Osteoblast (primary cell): Measurements from ENCODE around the gene CEP170B. TPM values are rescaled to one million over a fixed set of nuclear protein-coding genes. Genes with fewer than 3 reads are reported as not detected.

ENCODE experiments used
- DNase-seq: peaks from one replicate; pipeline ENCODE4 v3.0.0; 2011; ENCODE audit warnings: low spot score, mixed read lengths; ENCODE audit not compliant: insufficient read length; ENCODE audit errors: missing footprints
- H2AFZ ChIP-seq: 2 replicates; pipeline ENCODE4 v1.6.0; 2011; ENCODE audit warnings: mild to moderate bottlenecking, low read length
- H3K27ac ChIP-seq: 2 replicates; pipeline ENCODE4 v1.5.1; 2011; ENCODE audit warnings: mild to moderate bottlenecking, low read depth, low read length, moderate library complexity
- H3K27me3 ChIP-seq: 2 replicates; pipeline ENCODE4 v1.6.0; 2012; ENCODE audit warnings: mild to moderate bottlenecking, control low read depth, inconsistent platforms, low read length, moderate library complexity; ENCODE audit not compliant: insufficient read depth
- H3K36me3 ChIP-seq: 2 replicates; pipeline ENCODE4 v1.5.1; 2011; ENCODE audit warnings: mild to moderate bottlenecking, low read length, control low read depth, moderate library complexity; ENCODE audit not compliant: insufficient read depth
- H3K4me1 ChIP-seq: 2 replicates; pipeline ENCODE4 v1.5.1; 2011; ENCODE audit warnings: mild to moderate bottlenecking, low read length, control low read depth, moderate library complexity; ENCODE audit not compliant: insufficient read depth
- H3K4me2 ChIP-seq: 2 replicates; pipeline ENCODE4 v1.6.0; 2011; ENCODE audit warnings: mild to moderate bottlenecking, low read length; ENCODE audit not compliant: insufficient read depth
- H3K4me3 ChIP-seq: fragments of 200-600 bp; sonication (generic); 3 replicates; pipeline ENCODE4 v1.5.1; 2012; ENCODE audit warnings: mild to moderate bottlenecking, low read length, inconsistent platforms; ENCODE audit not compliant: insufficient read depth
- H3K79me2 ChIP-seq: 2 replicates; pipeline ENCODE4 v1.6.0; 2012; ENCODE audit warnings: mild to moderate bottlenecking, low read length, control low read depth, inconsistent platforms; ENCODE audit not compliant: insufficient read depth
- H3K9me3 ChIP-seq: 2 replicates; pipeline ENCODE4 v1.5.1; 2011; ENCODE audit warnings: low read depth, low read length, control low read depth
- H4K20me1 ChIP-seq: 2 replicates; pipeline ENCODE4 v1.6.0; 2012; ENCODE audit warnings: mild to moderate bottlenecking, low read length, control low read depth; ENCODE audit not compliant: insufficient read depth
- total RNA-seq: library from RNA; depleted of rRNA; stranded (reverse); fragments of >200 nt; gene quantifications from 2 replicates; pipeline ENCODE4 v1.2.3, GENCODE V29; 2012
- TF ChIP-seq, protein P1 (sequence below): IDR thresholded peaks from 2 replicates; pipeline ENCODE4 v1.5.1; 2011; ENCODE audit warnings: mild to moderate bottlenecking, low read depth, low read length, moderate library complexity; ENCODE audit errors: extremely low read depth

Gene CEP170B
- total RNA-seq, 1 donor: 21.0 TPM

DNA sequence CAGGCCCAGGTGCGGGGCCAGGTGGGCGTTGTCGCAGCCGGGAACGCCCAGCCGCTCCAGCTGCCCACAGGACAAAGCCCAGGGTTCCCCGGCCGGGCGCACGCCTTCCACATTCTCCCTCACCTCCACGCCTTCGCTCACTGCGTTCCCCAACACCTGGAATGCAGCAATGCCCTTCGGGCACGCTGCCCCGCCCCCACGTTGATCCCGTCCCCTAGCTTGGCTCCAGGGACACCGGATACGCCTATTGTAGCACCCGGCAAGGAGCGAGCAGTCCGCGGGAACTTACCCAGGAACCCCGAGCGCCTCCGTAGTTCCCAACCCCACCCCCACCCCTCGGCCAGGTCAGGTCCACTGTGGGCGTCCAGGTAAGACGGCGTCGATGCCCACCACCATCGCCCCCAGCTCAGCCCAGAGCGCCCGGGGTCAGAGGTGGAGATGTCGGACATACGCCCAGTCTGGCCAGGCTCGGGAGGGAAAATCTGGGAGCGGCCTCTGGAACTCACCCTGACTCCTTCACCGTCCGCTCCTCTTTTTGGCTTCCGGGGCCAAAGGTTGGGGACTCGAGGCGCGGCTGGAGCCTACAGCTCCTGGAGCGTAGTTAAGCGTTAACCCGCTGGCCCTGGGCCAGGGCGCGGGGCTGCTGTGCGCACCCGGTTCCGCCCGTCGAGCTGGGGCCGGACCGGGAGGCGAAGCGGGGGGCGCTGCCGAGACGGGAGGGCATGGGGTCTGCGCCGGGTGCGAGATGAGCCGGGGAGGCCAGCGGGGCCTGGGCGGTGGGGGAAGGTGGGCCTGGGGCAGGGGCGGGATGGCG is 594 bp upstream of the CEP170B start:
- Histone ChIP-seq H3K4me3 (peak overlapping the region; percentile 61), H4K20me1 (peaks cover 28% of the 10 kb centered on the region), H3K4me1 (peaks cover 12% of the 10 kb centered on the region), H3K27ac (no peak overlapping the region), H3K36me3 (no peaks in the 10 kb centered on the region), H2AFZ (no peak overlapping the region), H3K79me2 (peaks cover 38% of the 10 kb centered on the region), H3K9me3 (no peaks in the 10 kb centered on the region), H3K27me3 (peaks cover 12% of the 10 kb centered on the region), H3K4me2 (peak overlapping the region; percentile 66)
- TF ChIP-seq, protein P1, sequence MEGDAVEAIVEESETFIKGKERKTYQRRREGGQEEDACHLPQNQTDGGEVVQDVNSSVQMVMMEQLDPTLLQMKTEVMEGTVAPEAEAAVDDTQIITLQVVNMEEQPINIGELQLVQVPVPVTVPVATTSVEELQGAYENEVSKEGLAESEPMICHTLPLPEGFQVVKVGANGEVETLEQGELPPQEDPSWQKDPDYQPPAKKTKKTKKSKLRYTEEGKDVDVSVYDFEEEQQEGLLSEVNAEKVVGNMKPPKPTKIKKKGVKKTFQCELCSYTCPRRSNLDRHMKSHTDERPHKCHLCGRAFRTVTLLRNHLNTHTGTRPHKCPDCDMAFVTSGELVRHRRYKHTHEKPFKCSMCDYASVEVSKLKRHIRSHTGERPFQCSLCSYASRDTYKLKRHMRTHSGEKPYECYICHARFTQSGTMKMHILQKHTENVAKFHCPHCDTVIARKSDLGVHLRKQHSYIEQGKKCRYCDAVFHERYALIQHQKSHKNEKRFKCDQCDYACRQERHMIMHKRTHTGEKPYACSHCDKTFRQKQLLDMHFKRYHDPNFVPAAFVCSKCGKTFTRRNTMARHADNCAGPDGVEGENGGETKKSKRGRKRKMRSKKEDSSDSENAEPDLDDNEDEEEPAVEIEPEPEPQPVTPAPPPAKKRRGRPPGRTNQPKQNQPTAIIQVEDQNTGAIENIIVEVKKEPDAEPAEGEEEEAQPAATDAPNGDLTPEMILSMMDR: no peak
- DNase-seq: peak; percentile 88

DNA sequence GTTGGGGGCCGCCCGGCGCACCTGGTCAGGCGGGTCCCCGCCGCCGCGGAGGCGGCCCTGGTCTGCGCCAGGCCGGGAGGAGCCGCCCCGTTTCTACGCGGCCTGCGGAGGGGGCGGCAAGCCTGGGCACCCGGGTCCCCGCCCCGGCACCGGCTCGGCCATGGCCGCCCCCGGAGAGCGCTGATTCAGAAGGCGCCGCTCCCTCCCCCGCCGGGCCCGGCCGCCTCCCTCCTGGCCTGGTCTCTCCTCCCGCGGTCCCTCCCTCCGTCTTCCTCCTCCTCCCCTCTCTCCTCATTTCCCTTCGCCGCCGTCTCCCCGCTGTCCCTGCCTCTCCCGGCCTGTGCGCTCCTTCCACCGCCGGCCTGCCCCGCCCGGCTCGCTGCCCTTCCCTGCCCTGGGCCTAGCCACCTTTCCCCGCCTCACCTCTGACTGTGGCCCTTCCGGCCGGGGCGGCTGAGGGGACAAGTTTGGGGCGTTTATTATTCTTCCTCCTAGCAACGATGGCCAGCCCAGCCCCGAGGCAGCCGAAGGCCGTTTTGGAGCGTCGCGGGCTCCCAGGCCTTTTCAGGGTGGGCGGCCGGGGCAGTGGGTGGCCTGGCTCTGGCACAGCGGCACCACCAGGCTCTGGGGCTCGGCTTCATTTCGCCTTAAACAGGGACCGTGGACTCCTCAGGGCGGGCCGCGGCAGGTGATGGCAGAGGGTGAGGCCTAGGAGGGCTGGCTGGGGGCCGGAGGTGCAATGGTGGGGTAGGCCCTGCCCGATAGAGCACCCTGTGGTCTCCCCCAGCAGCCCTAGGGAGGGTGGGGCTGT is 768 bp downstream of the CEP170B start:
- peak overlapping the region; percentile 69 for H3K27ac ChIP-seq
- TF ChIP-seq, protein P1: no peak

GRCh38 chr14:104866451-104867370 is 1.6 kb downstream of the CEP170B start:
- peaks cover 59% of the 10 kb centered on the region for H3K79me2 ChIP-seq
- H4K20me1 ChIP-seq: peaks cover 39% of the 10 kb centered on the region

More for the DNA sequence above, 768 bp downstream of the CEP170B start:
- H3K79me2 ChIP-seq: peaks cover 50% of the 10 kb centered on the region
- no peaks in the 10 kb centered on the region for H3K9me3 ChIP-seq
- peak overlapping the region; percentile 54 for H2AFZ ChIP-seq
- peaks cover 12% of the 10 kb centered on the region for H3K27me3 ChIP-seq
- H3K36me3 ChIP-seq: peaks cover 5% of the 10 kb centered on the region
- peak overlapping the region; percentile 87 for H3K4me3 ChIP-seq
- H4K20me1 ChIP-seq: peaks cover 35% of the 10 kb centered on the region
- peak overlapping the region; percentile 90 for H3K4me2 ChIP-seq
- DNase-seq: peak; percentile 100
- H3K4me1 ChIP-seq: peaks cover 12% of the 10 kb centered on the region

More at GRCh38 chr14:104866451-104867370, 1.6 kb downstream of the CEP170B start:
- H2AFZ ChIP-seq: no peak overlapping the region
- H3K4me1 ChIP-seq: peaks cover 12% of the 10 kb centered on the region
- H3K4me2 ChIP-seq: peak overlapping the region; percentile 90
- H3K4me3 ChIP-seq: peak overlapping the region; percentile 87
- peaks cover 12% of the 10 kb centered on the region for H3K27me3 ChIP-seq
- H3K9me3 ChIP-seq: no peaks in the 10 kb centered on the region
- TF ChIP-seq, protein P1: no peak
- peak; percentile 73 for DNase-seq
- peaks cover 5% of the 10 kb centered on the region for H3K36me3 ChIP-seq
- peak overlapping the region; percentile 69 for H3K27ac ChIP-seq
